ENCODE data around the gene POLR3B.

- TF ChIP-seq, protein P1, sequence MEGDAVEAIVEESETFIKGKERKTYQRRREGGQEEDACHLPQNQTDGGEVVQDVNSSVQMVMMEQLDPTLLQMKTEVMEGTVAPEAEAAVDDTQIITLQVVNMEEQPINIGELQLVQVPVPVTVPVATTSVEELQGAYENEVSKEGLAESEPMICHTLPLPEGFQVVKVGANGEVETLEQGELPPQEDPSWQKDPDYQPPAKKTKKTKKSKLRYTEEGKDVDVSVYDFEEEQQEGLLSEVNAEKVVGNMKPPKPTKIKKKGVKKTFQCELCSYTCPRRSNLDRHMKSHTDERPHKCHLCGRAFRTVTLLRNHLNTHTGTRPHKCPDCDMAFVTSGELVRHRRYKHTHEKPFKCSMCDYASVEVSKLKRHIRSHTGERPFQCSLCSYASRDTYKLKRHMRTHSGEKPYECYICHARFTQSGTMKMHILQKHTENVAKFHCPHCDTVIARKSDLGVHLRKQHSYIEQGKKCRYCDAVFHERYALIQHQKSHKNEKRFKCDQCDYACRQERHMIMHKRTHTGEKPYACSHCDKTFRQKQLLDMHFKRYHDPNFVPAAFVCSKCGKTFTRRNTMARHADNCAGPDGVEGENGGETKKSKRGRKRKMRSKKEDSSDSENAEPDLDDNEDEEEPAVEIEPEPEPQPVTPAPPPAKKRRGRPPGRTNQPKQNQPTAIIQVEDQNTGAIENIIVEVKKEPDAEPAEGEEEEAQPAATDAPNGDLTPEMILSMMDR (optimal IDR thresholded peaks at IDR 0.05 in 1 of 3, IDR thresholded peaks at IDR 0.05 in 1 of 3, conservative IDR thresholded peaks at IDR 0.05 in 1 of 3; ENCODE audit: extremely low read depth in 1 of 3, insufficient read depth in 2 of 3, low read length in 3 of 3), result no peak
- no peak for TF ChIP-seq EZH2 (IDR thresholded peaks at IDR 0.05; ENCODE audit: low read length)
Measured at GRCh38 chr12:106364261-106364660, 6.7 kb downstream of the POLR3B start.

Measured in keratinocyte (primary cell).